ENCODE measurements around the gene P4HB. TPM values are rescaled to one million over a fixed set of nuclear protein-coding genes. Genes with fewer than 3 reads are reported as not detected.
A peak's percentile ranks its signal among the peaks of the same experiment; 100 is the strongest.

Gene P4HB
- polyA plus RNA-seq, 1 donor from 2014 or later, result 177 TPM

GRCh38 chr17:81839301-81839700, 21.0 kb downstream of the P4HB start:
- Mint-ChIP-seq H3K36me3 (no peaks in the 10 kb centered on the region), H3K4me1 (no peaks in the 10 kb centered on the region), H3K27me3 (no peaks in the 10 kb centered on the region), H3K9me3 (no peaks in the 10 kb centered on the region), H3K27ac (no peak overlapping the region), H3K4me3 (no peak overlapping the region)

- no peaks in the 10 kb centered on the region for H3K9me3 Mint-ChIP-seq
- peaks cover 0 to under 1% (median 0%) of the 10 kb centered on the region in 3 donors for H3K4me1 Mint-ChIP-seq
- no peak overlapping the region for H3K4me3 Mint-ChIP-seq
- no peaks in the 10 kb centered on the region for H3K36me3 Mint-ChIP-seq
- no peak overlapping the region for H3K27ac Mint-ChIP-seq
- no peaks in the 10 kb centered on the region for H3K27me3 Mint-ChIP-seq
Observed at GRCh38 chr17:81838753-81839255, 21.5 kb downstream of the P4HB start.

- Mint-ChIP-seq H3K27me3 (no peaks in the 10 kb centered on the region), H3K9me3 (no peaks in the 10 kb centered on the region), H3K4me1 (peaks cover 0 to 3% (median 0%) of the 10 kb centered on the region in 3 donors), H3K36me3 (no peaks in the 10 kb centered on the region), H3K27ac (peak overlapping the region in 1 of 3 donors; percentile 34), H3K4me3 (peak overlapping the region in 1 of 4 donors; percentile 45)
Observed at GRCh38 chr17:81837641-81838040, 22.7 kb downstream of the P4HB start.

DNA sequence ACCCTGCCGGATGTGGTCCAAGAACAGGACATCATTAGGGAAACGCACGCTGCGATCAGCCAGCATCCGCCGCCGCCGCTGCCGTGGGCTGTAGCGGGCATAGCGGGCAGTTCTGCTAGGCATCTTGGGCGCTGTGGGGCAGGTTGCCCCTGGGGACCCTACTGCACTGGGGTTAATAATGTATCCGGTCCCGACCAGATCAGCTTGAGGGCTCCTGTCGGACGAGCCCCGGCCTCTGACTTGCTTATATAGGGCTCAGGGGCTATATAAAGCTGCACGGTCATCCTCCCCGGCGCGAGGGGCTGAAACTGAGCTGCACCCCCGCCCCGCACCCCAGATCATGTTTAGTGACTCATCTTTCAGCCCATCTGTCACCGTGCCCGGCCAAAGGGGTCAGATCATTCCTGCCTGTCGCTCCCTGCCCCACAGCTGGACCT, 25.5 kb downstream of the P4HB start, which contains the start of gene PPP1R27:
Gene PPP1R27, minus strand, starts transcription at position 220 of the 437 bp plus-strand sequence. Its CDS starts 97 bp downstream, at position 123.
- Mint-ChIP-seq H3K27ac (peak within 1 kb of the TSS in 2 of 3 donors; percentile 91 to 92), H3K27me3 (no peaks in the 10 kb centered on the region), H3K4me1 (peaks cover 7 to 18% (median 14%) of the 10 kb centered on the region in 3 donors), H3K36me3 (no peaks in the 10 kb centered on the region), H3K4me3 (peak within 1 kb of the TSS; percentile 81 to 94 (median 86)), H3K9me3 (no peaks in the 10 kb centered on the region)

- Mint-ChIP-seq H3K4me1 (peaks cover 7 to 18% (median 14%) of the 10 kb centered on the region in 3 donors), H3K27me3 (no peaks in the 10 kb centered on the region), H3K4me3 (peak overlapping the region; percentile 81 to 88 (median 86)), H3K36me3 (no peaks in the 10 kb centered on the region), H3K9me3 (no peaks in the 10 kb centered on the region), H3K27ac (peak overlapping the region in 2 of 3 donors; percentile 91 to 92)
Observed at GRCh38 chr17:81833921-81834830, 26.2 kb downstream of the P4HB start.

GRCh38 chr17:81833160-81833920, 27.0 kb downstream of the P4HB start, which contains the start of gene MCRIP1:
MCRIP1 (minus strand) TSS chr17:81833291; CDS start chr17:81824506, 8,785 bp downstream.
- peak within 1 kb of the TSS; percentile 85 to 95 (median 90) for H3K4me3 Mint-ChIP-seq
- H3K36me3 Mint-ChIP-seq, result no peaks in the 10 kb centered on the region
- H3K27ac Mint-ChIP-seq, result peak within 1 kb of the TSS; percentile 83 to 96 (median 92)
- no peaks in the 10 kb centered on the region for H3K27me3 Mint-ChIP-seq
- no peaks in the 10 kb centered on the region for H3K9me3 Mint-ChIP-seq
- H3K4me1 Mint-ChIP-seq, result peaks cover 7 to 18% (median 14%) of the 10 kb centered on the region in 3 donors

GRCh38 chr17:81832608-81833159, 27.7 kb downstream of the P4HB start:
- Mint-ChIP-seq H3K4me1 (peaks cover 7 to 18% (median 14%) of the 10 kb centered on the region in 3 donors), H3K27me3 (no peaks in the 10 kb centered on the region), H3K27ac (peak overlapping the region; percentile 83 to 96 (median 92)), H3K36me3 (no peaks in the 10 kb centered on the region), H3K4me3 (peak overlapping the region; percentile 85 to 95 (median 90)), H3K9me3 (no peaks in the 10 kb centered on the region)

DNA sequence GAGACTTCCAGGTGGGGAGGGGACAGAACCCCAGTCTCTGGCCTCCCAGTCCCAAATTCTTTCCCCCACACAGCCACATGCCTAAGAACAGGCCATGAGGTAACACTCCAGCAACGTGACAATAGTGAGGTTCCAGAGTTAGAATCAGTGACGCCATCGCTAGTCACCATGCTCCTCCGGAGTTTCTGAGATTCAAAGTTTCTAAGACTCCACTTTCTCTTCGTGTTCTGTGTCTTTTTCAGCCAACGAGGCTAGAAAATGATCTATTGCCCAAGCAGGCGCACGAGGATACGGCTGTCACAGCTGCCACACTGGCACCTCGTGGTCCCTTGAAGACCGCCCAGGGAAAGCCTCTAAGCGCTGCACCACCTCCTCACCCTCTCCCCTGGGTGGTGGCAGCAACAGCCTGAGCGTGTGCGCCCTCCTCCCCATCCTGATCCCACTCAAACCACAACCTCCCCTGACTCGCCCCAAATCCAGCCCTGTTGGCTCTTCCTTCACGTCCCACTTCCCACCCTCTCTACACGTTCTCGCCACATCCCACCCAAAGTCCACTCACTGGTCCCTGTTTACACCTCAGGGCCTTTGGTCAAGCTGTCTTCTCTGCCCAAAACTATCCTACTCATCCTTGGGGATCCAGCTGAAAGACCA, 28.3 kb downstream of the P4HB start:
- Mint-ChIP-seq H3K4me1 (peaks cover 7 to 18% (median 14%) of the 10 kb centered on the region in 3 donors), H3K36me3 (no peaks in the 10 kb centered on the region), H3K9me3 (no peaks in the 10 kb centered on the region), H3K27ac (peak overlapping the region; percentile 83 to 96 (median 92)), H3K27me3 (no peaks in the 10 kb centered on the region), H3K4me3 (peak overlapping the region; percentile 85 to 95 (median 90))

DNA sequence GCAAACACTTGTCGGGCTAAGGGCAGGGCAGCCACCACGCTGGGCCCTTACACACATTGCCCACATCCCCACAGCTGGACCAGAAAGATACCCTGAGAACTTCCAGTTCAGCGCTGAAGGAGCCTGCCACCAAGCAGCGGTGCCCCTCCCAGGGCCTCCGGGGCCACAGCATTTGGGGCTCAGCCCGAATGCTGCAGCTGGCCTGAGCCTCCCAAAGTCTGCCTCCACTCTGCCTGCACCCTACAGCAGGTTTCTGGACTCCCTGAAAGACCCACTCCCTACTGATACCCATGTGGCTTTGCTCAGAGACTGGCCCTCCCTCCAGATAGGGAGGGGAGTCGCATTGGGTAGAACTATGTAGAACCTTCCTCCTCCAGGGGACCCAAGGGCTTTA, 28.8 kb downstream of the P4HB start:
- Mint-ChIP-seq H3K4me1 (peaks cover 7 to 18% (median 14%) of the 10 kb centered on the region in 3 donors), H3K27ac (peak overlapping the region; percentile 83 to 96 (median 92)), H3K27me3 (no peaks in the 10 kb centered on the region), H3K9me3 (no peaks in the 10 kb centered on the region), H3K36me3 (no peaks in the 10 kb centered on the region), H3K4me3 (peak overlapping the region; percentile 85 to 95 (median 90))

GRCh38 chr17:81829858-81830257, 30.5 kb downstream of the P4HB start:
- Mint-ChIP-seq H3K36me3 (peaks cover 2% of the 10 kb centered on the region), H3K9me3 (no peaks in the 10 kb centered on the region), H3K4me3 (peak overlapping the region in 1 of 4 donors; percentile 39), H3K27me3 (no peaks in the 10 kb centered on the region), H3K27ac (peak overlapping the region in 1 of 3 donors; percentile 32), H3K4me1 (peaks cover 7 to 23% (median 18%) of the 10 kb centered on the region in 3 donors)

DNA sequence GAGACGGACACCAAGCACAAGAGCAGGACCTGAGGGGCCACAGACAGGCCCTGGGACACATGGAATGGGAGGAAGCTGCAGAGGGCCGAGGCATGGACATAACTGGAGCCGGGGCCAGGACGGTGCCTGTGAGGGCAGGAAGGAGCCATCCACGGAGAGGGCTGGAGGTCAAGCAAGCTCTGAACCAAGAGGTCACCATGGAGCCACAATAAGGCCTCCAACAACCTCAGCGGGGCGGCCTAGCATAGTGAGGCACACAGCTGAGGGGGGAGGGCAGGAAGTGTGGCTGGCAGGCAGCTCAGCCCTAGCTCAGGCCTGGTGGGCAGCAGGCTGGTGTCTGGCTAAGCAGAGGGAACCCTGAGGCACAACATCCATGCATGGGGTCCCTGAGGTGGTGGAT, 31.7 kb downstream of the P4HB start:
- peak overlapping the region in 1 of 3 donors; percentile 61 for H3K27ac Mint-ChIP-seq
- H3K27me3 Mint-ChIP-seq, result no peaks in the 10 kb centered on the region
- peaks cover 7 to 21% (median 18%) of the 10 kb centered on the region in 3 donors for H3K4me1 Mint-ChIP-seq
- no peaks in the 10 kb centered on the region for H3K9me3 Mint-ChIP-seq
- H3K36me3 Mint-ChIP-seq, result peaks cover 2% of the 10 kb centered on the region
- peak overlapping the region in 1 of 4 donors; percentile 32 for H3K4me3 Mint-ChIP-seq

DNA sequence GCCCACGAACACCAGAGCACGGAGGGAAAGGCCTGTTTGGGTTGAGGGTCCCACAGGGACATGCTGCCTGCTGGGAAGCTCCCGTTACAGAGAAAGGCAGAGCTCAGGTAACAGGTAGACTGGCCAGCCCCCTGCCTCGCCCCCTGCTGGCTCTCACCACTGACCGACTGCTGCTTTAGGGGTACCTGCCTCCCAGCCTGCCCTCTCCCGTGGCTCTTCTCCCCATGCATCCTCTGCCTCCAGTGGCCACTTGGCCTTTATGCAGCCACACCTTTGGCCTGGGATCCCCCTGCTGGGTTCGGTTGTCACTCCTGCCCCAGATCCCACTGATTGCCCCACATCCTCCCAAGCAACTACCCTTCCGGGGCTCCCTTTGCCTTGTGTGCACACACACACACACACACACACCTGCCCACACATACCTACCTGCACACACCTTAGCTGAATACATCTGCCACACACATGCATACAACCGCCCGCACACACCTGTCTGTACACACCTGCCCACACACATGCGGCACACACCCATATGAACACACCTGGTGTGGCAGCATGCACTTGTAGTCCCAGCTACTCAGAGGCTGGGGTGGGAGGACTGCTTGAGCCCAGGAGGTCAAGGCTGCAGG, 34.4 kb downstream of the P4HB start:
- Mint-ChIP-seq H3K36me3 (peaks cover 4% of the 10 kb centered on the region), H3K27me3 (no peaks in the 10 kb centered on the region), H3K4me3 (no peak overlapping the region), H3K4me1 (peaks cover 0 to 6% (median 4%) of the 10 kb centered on the region in 3 donors), H3K9me3 (no peaks in the 10 kb centered on the region), H3K27ac (peak overlapping the region in 1 of 3 donors; percentile 31)

GRCh38 chr17:81824595-81824994, 35.7 kb downstream of the P4HB start:
- peaks cover 4% of the 10 kb centered on the region for H3K36me3 Mint-ChIP-seq
- no peaks in the 10 kb centered on the region for H3K27me3 Mint-ChIP-seq
- H3K4me1 Mint-ChIP-seq, result peaks cover 0 to 5% (median 4%) of the 10 kb centered on the region in 3 donors
- H3K9me3 Mint-ChIP-seq, result no peaks in the 10 kb centered on the region
- no peak overlapping the region for H3K27ac Mint-ChIP-seq
- no peak overlapping the region for H3K4me3 Mint-ChIP-seq

All from IgD-negative memory B cell (primary cell).